Measurements from ENCODE around the gene PRPS1L1. TPM values are rescaled to one million over a fixed set of nuclear protein-coding genes. Genes with fewer than 3 reads are reported as not detected.

PRPS1L1 gene
- total RNA-seq, 1 experiment from 2014 or later: not detected

- ChIA-PET CTCF (interaction anchor here (0.5 to 1.4 kb wide), 2 partner anchors 23 to 1570 kb away, joined by 3 to 4 read pairs; no protein-coding TSS in a partner anchor), POLR2A (no interaction called here)
- no peaks in the 10 kb centered on the region for H3K27me3 Mint-ChIP-seq (ENCODE audit: insufficient read depth, unreplicated experiment)
- BruUV-seq (replicated peaks): no TSS peak
- DNase-seq (ENCODE audit: unreplicated experiment): no peak
- intact Hi-C loops (cut with micrococcal nuclease): no loop called here
- no peak overlapping the region for H3K4me3 Mint-ChIP-seq (ENCODE audit: unreplicated experiment)
- no peak for TF ChIP-seq CTCF (IDR thresholded peaks at IDR 0.05; ENCODE audit: unreplicated experiment)
- peaks cover 7% of the 10 kb centered on the region for H3K9me3 Mint-ChIP-seq (ENCODE audit: unreplicated experiment)
- no peak overlapping the region for H3K27ac Mint-ChIP-seq (ENCODE audit: low read depth, unreplicated experiment)
- peaks cover 5% of the 10 kb centered on the region for H3K4me1 Mint-ChIP-seq (ENCODE audit: insufficient read depth, unreplicated experiment)
- H3K36me3 Mint-ChIP-seq (ENCODE audit: insufficient read depth, unreplicated experiment): no peaks in the 10 kb centered on the region
These were observed 12.6 kb upstream of the PRPS1L1 start for GRCh38 chr7:18040196-18040595.

- intact Hi-C loops (cut with micrococcal nuclease): no loop called here
- H3K4me1 Mint-ChIP-seq (ENCODE audit: insufficient read depth, unreplicated experiment): peaks cover 5% of the 10 kb centered on the region
- no peak for DNase-seq (ENCODE audit: unreplicated experiment)
- CTCF ChIA-PET: no interaction called here
- no peaks in the 10 kb centered on the region for H3K27me3 Mint-ChIP-seq (ENCODE audit: insufficient read depth, unreplicated experiment)
- peaks cover 7% of the 10 kb centered on the region for H3K9me3 Mint-ChIP-seq (ENCODE audit: unreplicated experiment)
- POLR2A ChIA-PET: no interaction called here
- H3K27ac Mint-ChIP-seq (ENCODE audit: low read depth, unreplicated experiment): no peak overlapping the region
- no peak for TF ChIP-seq CTCF (IDR thresholded peaks at IDR 0.05; ENCODE audit: unreplicated experiment)
- H3K4me3 Mint-ChIP-seq (ENCODE audit: unreplicated experiment): no peak overlapping the region
- BruUV-seq (replicated peaks): no TSS peak
- H3K36me3 Mint-ChIP-seq (ENCODE audit: insufficient read depth, unreplicated experiment): no peaks in the 10 kb centered on the region
These were observed 10.7 kb upstream of the PRPS1L1 start for GRCh38 chr7:18038382-18038781.

GRCh38 chr7:18037609-18038008, 10.0 kb upstream of the PRPS1L1 start:
- DNase-seq (ENCODE audit: unreplicated experiment): no peak
- peaks cover 5% of the 10 kb centered on the region for H3K4me1 Mint-ChIP-seq (ENCODE audit: insufficient read depth, unreplicated experiment)
- CTCF ChIA-PET: no interaction called here
- peaks cover 2% of the 10 kb centered on the region for H3K9me3 Mint-ChIP-seq (ENCODE audit: unreplicated experiment)
- H3K36me3 Mint-ChIP-seq (ENCODE audit: insufficient read depth, unreplicated experiment): no peaks in the 10 kb centered on the region
- H3K27ac Mint-ChIP-seq (ENCODE audit: low read depth, unreplicated experiment): no peak overlapping the region
- intact Hi-C loops (cut with micrococcal nuclease): no loop called here
- no peaks in the 10 kb centered on the region for H3K27me3 Mint-ChIP-seq (ENCODE audit: insufficient read depth, unreplicated experiment)
- no peak overlapping the region for H3K4me3 Mint-ChIP-seq (ENCODE audit: unreplicated experiment)
- no peak for TF ChIP-seq CTCF (IDR thresholded peaks at IDR 0.05; ENCODE audit: unreplicated experiment)
- BruUV-seq (replicated peaks): no TSS peak
- POLR2A ChIA-PET: no interaction called here

- ChIA-PET CTCF (no interaction called here), POLR2A (no interaction called here)
- Mint-ChIP-seq H3K36me3 (ENCODE audit: insufficient read depth, unreplicated experiment) (no peaks in the 10 kb centered on the region), H3K4me1 (ENCODE audit: insufficient read depth, unreplicated experiment) (peaks cover 5% of the 10 kb centered on the region), H3K27ac (ENCODE audit: low read depth, unreplicated experiment) (no peak overlapping the region), H3K9me3 (ENCODE audit: unreplicated experiment) (no peaks in the 10 kb centered on the region), H3K27me3 (ENCODE audit: insufficient read depth, unreplicated experiment) (no peaks in the 10 kb centered on the region), H3K4me3 (ENCODE audit: unreplicated experiment) (no peak overlapping the region)
- intact Hi-C loops (cut with micrococcal nuclease): no loop called here
- no peak for DNase-seq (ENCODE audit: unreplicated experiment)
- no peak for TF ChIP-seq CTCF (IDR thresholded peaks at IDR 0.05; ENCODE audit: unreplicated experiment)
- no TSS peak for BruUV-seq (replicated peaks)
These were observed 9.1 kb upstream of the PRPS1L1 start for GRCh38 chr7:18036783-18037182.

Data from MCF 10A (cell line).